ENCODE results near the gene SRPRB.
"Not testable (repeated sequence)": the region's sequence is repeated elsewhere in the genome, so short reads cannot be mapped to it uniquely, and the experiment has no call there.

GRCh38 chr3:133780756-133781155 lies 24.9 kb upstream of the SRPRB start:
- not testable (repeated sequence) for TF ChIP-seq CTCF (IDR thresholded peaks at IDR 0.05; ENCODE audit: extremely low read depth in 1 of 2, insufficient read depth in 1 of 2, low read depth in 1 of 2, low read length in 2 of 2); POLR2A (IDR thresholded peaks at IDR 0.05; ENCODE audit: low read depth, low read length); MYC (IDR thresholded peaks at IDR 0.05; ENCODE audit: low read depth, low read length); EZH2 (IDR thresholded peaks at IDR 0.05; ENCODE audit: borderline replicate concordance, low read depth, low read length, severe bottlenecking); POLR2AphosphoS5 (IDR thresholded peaks at IDR 0.05; ENCODE audit: insufficient read depth, low read depth, low read length); JUN (IDR thresholded peaks at IDR 0.05; ENCODE audit: borderline replicate concordance, insufficient read depth, insufficient read length, low read depth)
